PC-9 (cell line): ENCODE results near the gene CYS1.

Experiments
- CTCF ChIP-seq: fragments of 200-600 bp; sonication (generic); conservative IDR thresholded peaks from 2 replicates; pipeline ENCODE4 v1.6.1; 2017; ENCODE audit warnings: mixed run types, antibody characterized with exemption, mild to moderate bottlenecking, moderate library complexity
- EZH2 ChIP-seq: fragments of 200-600 bp; sonication (generic); IDR thresholded peaks from 2 replicates; pipeline ENCODE4 v1.8.0; 2017; ENCODE audit warnings: antibody characterized with exemption, low read depth

GRCh38 chr2:10095175-10095574, 15.0 kb upstream of the CYS1 start:
- TF ChIP-seq CTCF (no peak), EZH2 (no peak)
